GM19099 (cell line): Measurements from ENCODE around the gene CEP97.

Source experiments
- POLR2A ChIP-seq: IDR thresholded peaks from 3 replicates; pipeline ENCODE4 v1.6.1; 2011; ENCODE audit warnings: low read depth; ENCODE audit not compliant: insufficient read length; ENCODE audit errors: extremely low read depth

CEP97 gene, protein sequence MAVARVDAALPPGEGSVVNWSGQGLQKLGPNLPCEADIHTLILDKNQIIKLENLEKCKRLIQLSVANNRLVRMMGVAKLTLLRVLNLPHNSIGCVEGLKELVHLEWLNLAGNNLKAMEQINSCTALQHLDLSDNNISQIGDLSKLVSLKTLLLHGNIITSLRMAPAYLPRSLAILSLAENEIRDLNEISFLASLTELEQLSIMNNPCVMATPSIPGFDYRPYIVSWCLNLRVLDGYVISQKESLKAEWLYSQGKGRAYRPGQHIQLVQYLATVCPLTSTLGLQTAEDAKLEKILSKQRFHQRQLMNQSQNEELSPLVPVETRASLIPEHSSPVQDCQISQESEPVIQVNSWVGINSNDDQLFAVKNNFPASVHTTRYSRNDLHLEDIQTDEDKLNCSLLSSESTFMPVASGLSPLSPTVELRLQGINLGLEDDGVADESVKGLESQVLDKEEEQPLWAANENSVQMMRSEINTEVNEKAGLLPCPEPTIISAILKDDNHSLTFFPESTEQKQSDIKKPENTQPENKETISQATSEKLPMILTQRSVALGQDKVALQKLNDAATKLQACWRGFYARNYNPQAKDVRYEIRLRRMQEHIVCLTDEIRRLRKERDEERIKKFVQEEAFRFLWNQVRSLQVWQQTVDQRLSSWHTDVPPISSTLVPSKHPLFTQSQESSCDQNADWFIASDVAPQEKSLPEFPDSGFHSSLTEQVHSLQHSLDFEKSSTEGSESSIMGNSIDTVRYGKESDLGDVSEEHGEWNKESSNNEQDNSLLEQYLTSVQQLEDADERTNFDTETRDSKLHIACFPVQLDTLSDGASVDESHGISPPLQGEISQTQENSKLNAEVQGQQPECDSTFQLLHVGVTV

DNA sequence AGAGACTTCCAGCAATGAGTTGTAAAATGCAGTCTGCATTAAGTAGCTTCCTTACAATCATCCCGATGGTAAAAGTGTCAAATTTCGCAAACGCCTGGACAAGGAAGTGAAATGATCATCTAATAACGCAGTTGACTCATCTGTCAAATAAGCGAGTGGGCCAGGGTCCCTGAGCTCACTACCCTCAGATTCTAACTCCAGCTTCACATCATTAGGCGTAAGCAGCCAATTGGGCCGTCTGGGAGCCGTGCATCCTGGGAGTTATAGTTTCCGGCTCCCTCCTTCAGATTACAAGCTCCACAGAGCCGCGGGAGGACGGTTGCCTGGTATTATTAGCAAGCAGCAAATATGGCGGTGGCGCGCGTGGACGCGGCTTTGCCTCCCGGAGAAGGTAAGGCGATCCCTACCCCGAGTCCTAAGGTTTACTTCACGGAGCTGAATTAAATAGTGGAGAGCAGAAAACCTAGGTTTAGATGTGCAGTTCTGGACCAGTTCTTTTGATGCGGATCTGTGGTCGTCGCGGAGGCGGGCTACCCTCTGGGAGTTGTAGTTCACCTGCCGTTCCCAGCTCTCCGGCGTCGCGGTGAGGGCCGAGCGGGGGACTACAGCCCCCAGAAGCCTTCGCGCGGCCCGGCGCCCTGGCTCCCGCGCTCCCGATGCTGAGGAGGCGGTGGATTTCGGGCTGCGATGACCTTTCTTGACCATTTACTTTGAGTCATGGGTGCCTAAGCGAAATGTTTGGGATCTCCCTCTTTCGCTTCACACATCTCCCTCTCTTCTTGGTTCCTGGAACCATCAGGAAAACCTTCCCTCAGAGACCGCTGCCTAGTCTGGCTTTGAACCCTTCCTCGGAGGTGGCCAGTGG, at the start of gene CEP97:
Gene CEP97, plus strand, starts transcription at position 286 of the 865 bp plus-strand sequence. Its CDS starts 63 bp downstream, at position 349.
- peak; percentile 58 for TF ChIP-seq POLR2A

DNA sequence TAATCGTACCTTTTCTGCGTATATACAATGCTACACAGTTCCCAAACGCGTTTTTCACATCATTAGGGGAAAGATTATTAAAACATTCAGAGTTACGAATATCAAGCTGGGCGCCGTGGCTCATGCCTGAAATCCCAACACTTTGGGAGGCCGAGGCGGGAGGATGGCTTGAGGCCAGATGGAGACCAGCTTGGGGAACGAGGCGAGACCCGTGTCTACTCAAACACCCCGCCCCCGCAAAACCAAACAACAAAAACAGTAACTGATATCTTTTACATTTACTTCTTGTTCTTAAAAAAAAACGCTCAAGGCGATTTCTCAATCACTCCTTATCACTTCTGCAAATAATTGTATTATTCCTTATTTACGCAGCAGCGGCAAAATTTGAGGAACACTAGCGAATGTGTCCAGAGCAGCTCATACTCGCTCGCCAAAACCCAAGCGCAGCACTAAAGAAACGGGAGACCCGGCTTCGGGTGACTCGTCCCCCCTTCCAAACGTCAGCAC, 48.7 kb upstream of the CEP97 start:
- no peak for TF ChIP-seq POLR2A

DNA sequence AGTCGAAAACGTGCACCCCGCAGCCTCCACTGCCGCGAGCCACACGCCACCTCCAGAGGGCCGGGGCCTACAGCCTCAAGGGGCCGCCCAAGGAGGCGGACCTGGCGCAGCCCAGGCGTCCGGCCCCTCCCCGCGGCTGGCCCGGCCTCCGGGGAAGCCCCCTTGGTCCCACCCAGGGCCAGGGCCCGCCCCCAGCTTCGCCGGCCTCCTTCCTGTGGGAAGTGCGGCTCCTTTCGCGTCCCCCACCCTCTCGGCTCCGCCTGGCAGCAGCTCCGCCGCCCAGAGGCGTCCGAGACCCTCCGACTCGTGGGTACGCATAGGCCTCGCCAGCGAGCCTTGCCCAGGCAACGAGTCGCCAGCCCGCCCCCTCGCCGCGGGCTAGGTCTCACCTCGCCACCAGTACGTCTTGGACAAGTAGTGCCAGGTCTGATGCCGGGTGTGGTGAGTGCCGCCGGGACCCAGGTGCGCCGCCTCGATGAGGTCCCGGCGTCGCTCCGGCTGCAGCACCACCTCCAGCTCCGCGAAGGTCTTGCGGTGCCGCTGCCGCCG, 48.1 kb upstream of the CEP97 start:
- TF ChIP-seq POLR2A, result peak; percentile 77

DNA sequence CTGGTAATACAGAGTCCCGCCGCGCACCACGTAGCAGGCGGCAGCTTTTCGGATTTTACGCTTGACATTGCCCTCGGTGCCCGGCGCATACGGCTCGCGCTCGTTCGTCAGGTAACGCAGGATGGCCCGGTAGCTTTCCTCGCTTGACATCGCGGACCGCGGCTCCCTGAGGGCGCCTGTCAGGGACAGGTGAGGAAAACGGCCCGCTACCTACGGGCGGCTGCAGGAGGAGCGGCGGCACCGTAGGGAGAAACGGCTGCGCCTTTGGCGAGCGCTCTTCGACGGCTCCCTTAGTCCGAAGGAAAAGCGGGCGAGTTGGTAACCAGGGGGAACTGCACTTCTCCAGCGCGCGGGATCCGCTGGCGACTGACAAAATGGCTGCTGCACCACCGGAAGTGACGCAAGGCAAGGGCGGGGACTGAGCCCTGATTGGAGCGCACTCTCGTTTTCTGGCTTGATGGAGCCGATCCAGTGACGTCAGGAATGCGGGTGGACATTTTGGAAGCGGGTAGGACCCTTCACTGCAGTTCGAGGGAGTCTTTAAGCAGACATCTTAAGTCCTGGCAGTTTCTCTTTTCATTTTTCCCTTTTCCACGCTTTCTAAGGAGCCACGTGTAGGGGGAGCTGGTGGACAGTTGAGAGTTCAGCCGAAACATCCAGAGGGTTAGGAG, 47.5 kb upstream of the CEP97 start, which contains the start of gene ZBTB11:
Gene ZBTB11, minus strand, starts transcription at position 368 of the 671 bp plus-strand sequence. Its CDS starts 218 bp downstream, at position 150.
- peak; percentile 56 for TF ChIP-seq POLR2A

DNA sequence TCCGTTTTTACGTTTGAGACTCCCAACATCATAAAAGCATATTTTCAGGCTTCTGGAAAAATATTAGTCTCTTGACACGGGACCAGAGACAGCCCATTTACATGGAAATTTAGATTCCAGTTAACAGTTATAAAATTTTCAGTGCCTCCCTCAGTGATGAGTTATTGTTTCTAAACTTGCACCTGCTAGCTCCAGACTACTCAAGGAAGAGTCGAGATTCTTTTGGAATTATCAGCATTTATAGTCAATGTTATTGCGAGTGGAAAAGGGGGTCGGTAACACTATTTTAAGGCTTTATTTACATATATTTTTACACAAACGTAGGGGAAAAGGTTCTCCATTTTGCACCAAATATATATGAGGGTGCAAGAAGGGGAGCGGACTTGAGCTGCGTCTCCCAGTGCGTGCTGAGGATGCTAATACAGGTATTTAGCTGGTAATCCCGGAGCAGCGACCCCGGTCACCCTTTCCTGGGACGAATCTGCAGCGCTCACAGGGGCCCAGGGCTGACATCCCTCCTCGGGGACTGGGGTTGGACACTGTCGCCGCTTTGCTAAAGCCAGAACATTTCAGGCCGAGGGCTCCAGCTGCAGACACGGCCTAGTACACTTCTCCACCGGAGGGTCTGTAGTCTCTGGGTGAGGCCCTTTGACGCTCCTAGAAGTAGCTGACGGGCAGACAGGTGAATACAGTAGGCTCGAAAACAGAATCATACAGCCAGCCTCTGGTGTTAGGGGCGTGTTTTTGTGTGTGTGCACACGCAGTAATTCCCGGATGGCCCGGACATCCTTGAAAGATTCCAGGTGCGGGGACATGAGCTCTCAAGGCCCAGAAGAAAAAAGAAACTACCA, 46.8 kb upstream of the CEP97 start:
- no peak for TF ChIP-seq POLR2A

DNA sequence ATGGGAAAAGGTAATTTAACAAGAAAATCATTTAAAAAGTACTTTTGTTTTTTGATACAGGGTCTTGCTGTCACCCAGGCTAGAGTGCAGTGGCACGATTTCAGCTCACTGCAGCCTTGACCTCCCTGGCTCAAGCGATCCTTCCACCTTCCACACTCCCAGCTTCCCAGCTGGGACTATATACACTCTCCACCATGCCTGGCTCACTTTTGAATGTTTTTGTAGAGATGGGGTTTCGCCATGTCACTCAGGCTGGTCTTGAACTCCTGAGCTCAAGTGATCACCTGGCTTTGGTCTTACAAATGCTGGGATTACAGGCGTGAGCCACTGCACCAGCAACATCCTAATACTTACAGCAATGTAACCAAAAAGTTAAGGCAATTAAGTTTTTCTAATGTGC, 43.9 kb upstream of the CEP97 start:
- TF ChIP-seq POLR2A, result no peak

DNA sequence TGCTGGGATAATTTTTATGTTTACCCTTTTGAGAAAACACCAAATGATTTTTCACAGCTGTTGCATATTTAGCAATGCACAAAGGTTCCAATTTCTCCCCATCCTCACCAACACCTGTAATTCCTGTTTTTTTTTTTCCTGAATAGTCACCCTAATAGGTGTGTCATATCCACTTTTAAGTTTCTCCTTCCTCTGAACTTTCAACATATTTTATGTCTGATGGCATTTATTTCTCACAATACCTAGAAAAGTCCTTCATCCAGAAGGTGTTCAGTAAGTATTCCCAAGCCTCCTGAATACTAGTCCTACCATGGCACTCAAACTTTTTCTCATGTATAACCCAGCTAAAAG, 39.4 kb upstream of the CEP97 start:
- TF ChIP-seq POLR2A, result no peak

DNA sequence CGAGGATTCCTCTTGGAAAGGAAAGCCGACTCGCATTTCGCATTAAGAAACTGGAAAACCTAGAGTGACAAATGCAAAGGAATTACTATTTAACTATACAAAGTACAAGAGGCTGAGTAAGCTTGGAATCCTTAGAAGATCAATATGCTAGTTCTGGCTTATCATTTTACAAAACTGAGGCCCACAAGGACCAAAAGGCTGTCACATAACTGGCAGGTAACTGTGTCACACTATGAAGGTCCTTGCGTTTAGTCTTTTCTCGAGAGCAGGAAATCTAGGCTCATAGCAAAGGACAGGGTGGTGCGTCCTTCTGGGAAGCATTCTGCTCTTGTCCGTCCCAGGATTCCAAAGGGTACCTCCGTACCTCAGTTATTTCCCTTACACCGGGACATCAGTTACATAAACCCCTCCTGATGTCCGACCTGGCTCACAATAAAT, 38.5 kb upstream of the CEP97 start:
- TF ChIP-seq POLR2A, result no peak

DNA sequence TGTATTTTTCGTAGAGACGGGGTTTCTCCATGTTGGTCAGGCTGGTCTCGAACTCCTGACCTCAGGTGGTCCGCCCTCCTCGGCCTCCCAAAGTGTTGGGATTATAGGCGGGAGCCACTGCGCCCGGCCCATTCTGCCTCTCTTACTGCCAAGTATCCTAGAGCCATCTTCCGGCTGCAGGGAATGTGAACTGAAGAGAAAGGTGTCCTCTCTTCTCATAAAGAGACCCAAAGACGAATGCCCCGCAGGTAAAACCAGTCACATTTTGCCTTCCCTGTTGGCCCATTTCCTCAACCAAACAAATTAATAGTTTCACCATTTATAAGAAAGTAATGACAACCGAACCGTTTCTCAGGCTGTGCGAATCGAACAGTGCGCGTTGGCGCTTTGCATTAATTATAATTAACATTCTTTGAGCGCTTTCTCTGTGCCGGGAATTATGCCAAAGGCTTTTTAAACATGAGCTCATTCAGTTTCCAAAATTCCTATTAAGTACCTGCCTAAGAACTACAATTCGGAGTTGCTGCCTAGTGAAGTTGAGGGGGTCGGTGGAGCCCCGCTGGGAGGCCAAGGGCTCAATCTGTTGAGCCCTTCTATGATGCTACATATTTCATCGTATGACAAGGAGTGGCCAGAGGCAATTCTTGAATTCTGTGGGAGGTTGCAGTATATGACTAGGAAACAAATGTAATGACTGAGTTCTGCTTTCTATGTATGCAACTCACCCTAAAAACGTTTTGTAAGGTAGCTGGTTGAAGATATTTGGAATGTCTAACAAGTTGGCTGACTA, 37.1 kb upstream of the CEP97 start:
- TF ChIP-seq POLR2A, result no peak

DNA sequence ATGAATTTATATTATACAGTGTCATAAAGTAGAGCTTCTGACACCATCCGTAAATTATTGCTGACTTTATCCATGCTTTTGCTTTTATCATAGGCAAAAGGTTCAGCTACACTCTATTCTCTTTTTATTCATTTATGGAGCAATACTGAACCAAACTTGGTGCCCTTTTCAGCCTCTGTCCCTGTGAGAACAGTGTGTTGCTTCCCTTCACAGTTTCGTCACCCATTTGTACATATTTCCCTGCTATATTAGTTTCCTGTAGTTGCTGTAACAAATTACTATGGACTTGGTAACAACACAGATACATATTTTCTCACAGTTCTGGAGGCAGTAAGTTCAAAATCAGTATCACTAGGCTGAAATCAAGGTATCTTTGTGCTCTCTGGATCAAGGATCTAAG, 35.1 kb upstream of the CEP97 start:
- no peak for TF ChIP-seq POLR2A

DNA sequence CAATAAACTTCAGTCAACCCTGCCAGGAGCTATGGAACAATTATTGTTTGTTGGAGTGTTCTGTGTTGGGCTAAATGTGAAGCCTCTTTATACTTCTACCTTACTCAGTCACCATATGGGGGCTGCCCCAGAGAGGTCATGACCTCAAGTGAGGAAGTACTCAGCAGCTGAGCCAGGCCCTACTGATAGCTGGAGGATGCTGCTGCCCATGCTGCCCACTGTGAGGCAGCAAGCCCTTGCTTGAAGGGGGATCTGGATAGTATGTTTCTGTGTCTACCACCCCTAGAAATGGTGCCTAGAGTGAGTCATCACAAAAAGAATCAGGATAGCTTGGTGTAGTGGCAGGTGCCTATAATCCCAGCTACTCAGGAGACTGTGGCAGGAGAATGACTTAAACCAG, 33.4 kb upstream of the CEP97 start:
- TF ChIP-seq POLR2A, result no peak

DNA sequence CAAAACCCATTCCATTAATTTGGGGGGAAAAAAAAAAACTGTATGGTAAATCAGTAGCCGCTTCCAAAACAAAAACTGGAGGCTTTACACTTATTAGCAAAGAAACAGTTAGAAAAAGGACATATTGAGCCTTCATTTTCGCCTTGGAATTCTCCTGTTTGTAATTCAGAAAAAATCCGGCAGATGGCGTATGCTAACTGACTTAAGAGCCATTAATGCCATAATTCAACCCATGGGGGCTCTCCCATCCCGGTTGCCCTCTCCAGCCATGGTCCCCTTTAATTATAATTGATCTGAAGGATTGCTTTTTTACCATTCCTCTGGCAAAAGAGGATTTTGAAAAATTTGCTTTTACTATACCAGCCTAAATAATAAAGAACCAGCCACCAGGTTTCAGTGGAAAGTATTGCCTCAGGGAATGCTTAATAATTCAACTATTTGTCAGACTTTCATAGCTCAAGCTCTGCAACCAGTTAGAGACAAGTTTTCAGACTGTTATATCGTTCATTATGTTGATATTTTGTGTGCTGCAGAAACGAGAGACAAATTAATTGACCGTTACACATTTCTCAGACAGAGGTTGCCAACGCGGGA, 28.5 kb upstream of the CEP97 start:
- no peak for TF ChIP-seq POLR2A
